ENCODE data around the gene IRF1.
A peak's percentile ranks its signal among the peaks of the same experiment; 100 is the strongest.

IRF1 gene

GRCh38 chr5:132455614-132456115 lies 34.9 kb downstream of the IRF1 start:
- no peak overlapping the region for H3K4me3 ChIP-seq (ENCODE audit: low read depth, low read length)
- no peak for TF ChIP-seq CTCF (conservative IDR thresholded peaks at IDR 0.05; ENCODE audit: low read depth, low read length)
- no peak for DNase-seq (ENCODE audit: low read depth)

GRCh38 chr5:132454361-132454760 lies 36.2 kb downstream of the IRF1 start:
- no peak for TF ChIP-seq CTCF (conservative IDR thresholded peaks at IDR 0.05; ENCODE audit: low read depth, low read length)
- no peak for DNase-seq (ENCODE audit: low read depth)
- H3K4me3 ChIP-seq (ENCODE audit: low read depth, low read length) = no peak overlapping the region

GRCh38 chr5:132451387-132451786 lies 39.2 kb downstream of the IRF1 start:
- no peak overlapping the region for H3K4me3 ChIP-seq (ENCODE audit: low read depth, low read length)
- DNase-seq (ENCODE audit: low read depth) = no peak
- no peak for TF ChIP-seq CTCF (conservative IDR thresholded peaks at IDR 0.05; ENCODE audit: low read depth, low read length)

- H3K4me3 ChIP-seq (ENCODE audit: low read depth, low read length) = no peak overlapping the region
- DNase-seq (ENCODE audit: low read depth) = no peak
- no peak for TF ChIP-seq CTCF (conservative IDR thresholded peaks at IDR 0.05; ENCODE audit: low read depth, low read length)
These were observed 41.5 kb downstream of the IRF1 start for GRCh38 chr5:132449060-132449459.

- no peak for DNase-seq (ENCODE audit: low read depth)
- H3K4me3 ChIP-seq (ENCODE audit: low read depth, low read length) = no peak overlapping the region
- TF ChIP-seq CTCF (conservative IDR thresholded peaks at IDR 0.05; ENCODE audit: low read depth, low read length) = no peak
These were observed 43.4 kb downstream of the IRF1 start for GRCh38 chr5:132447196-132447595.

- peak; percentile 58 for DNase-seq (ENCODE audit: low read depth)
- TF ChIP-seq CTCF (conservative IDR thresholded peaks at IDR 0.05; ENCODE audit: low read depth, low read length) = no peak
- H3K4me3 ChIP-seq (ENCODE audit: low read depth, low read length) = no peak overlapping the region
These were observed 44.0 kb downstream of the IRF1 start for GRCh38 chr5:132446621-132447020.

GRCh38 chr5:132445930-132446329 lies 44.6 kb downstream of the IRF1 start:
- no peak overlapping the region for H3K4me3 ChIP-seq (ENCODE audit: low read depth, low read length)
- DNase-seq (ENCODE audit: low read depth) = no peak
- no peak for TF ChIP-seq CTCF (conservative IDR thresholded peaks at IDR 0.05; ENCODE audit: low read depth, low read length)
